Measurements from ENCODE around the gene ZNF20. TPM values are rescaled to one million over a fixed set of nuclear protein-coding genes. Genes with fewer than 3 reads are reported as not detected.

The ZNF20 gene
- total RNA-seq, 2 experiments from 2014 or later = 1.0 to 1.2 TPM

GRCh38 chr19:12113121-12113520, 27.0 kb downstream of the ZNF20 start:
- ATAC-seq (ENCODE audit: poor library complexity) (no peak), DNase-seq (no peak)
- Histone ChIP-seq H3K4me1 (ENCODE audit: insufficient read depth, low read length) (no peaks in the 10 kb centered on the region), H3K27me3 (ENCODE audit: control insufficient read depth in 1 of 2, insufficient read depth in 2 of 2, low read length in 2 of 2) (no peaks in the 10 kb centered on the region), H3K36me3 (ENCODE audit: insufficient read depth, low read length) (no peaks in the 10 kb centered on the region), H3K9me3 (ENCODE audit: control insufficient read depth in 1 of 2, insufficient read depth in 1 of 2, low read length in 2 of 2) (peaks cover 0 to 20% of the 10 kb centered on the region in 2 experiments), H3K27ac (ENCODE audit: low read depth in 1 of 2, low read length in 2 of 2) (no peak overlapping the region), H3K4me3 (ENCODE audit: low read length) (no peak overlapping the region)
- ChIA-PET CTCF (no interaction called here), POLR2A (no interaction called here)
- Mint-ChIP-seq H3K4me1 (ENCODE audit: low read depth) (no peaks in the 10 kb centered on the region), H3K9me3 (peaks cover 3% of the 10 kb centered on the region), H3K27ac (no peak overlapping the region), H3K4me3 (no peak overlapping the region), H3K27me3 (no peaks in the 10 kb centered on the region), H3K36me3 (ENCODE audit: low read depth) (peaks cover 13% of the 10 kb centered on the region)
- intact Hi-C loops (cut with DNase I, micrococcal nuclease) = no loop called here
- TF ChIP-seq CTCF (IDR thresholded peaks at IDR 0.05) = no peak

- Histone ChIP-seq H3K9me3 (ENCODE audit: control insufficient read depth in 1 of 2, insufficient read depth in 1 of 2, low read length in 2 of 2) (peaks cover 0 to 19% of the 10 kb centered on the region in 2 experiments), H3K27me3 (ENCODE audit: control insufficient read depth in 1 of 2, insufficient read depth in 2 of 2, low read length in 2 of 2) (no peaks in the 10 kb centered on the region), H3K36me3 (ENCODE audit: insufficient read depth, low read length) (no peaks in the 10 kb centered on the region), H3K27ac (ENCODE audit: low read depth in 1 of 2, low read length in 2 of 2) (no peak overlapping the region), H3K4me1 (ENCODE audit: insufficient read depth, low read length) (no peaks in the 10 kb centered on the region), H3K4me3 (ENCODE audit: low read length) (no peak overlapping the region)
- ATAC-seq (ENCODE audit: poor library complexity) = no peak
- Mint-ChIP-seq H3K4me1 (ENCODE audit: low read depth) (no peaks in the 10 kb centered on the region), H3K36me3 (ENCODE audit: low read depth) (peaks cover 13% of the 10 kb centered on the region), H3K27ac (no peak overlapping the region), H3K9me3 (peaks cover 3% of the 10 kb centered on the region), H3K27me3 (no peaks in the 10 kb centered on the region), H3K4me3 (no peak overlapping the region)
- POLR2A ChIA-PET = no interaction called here
- no peak for DNase-seq
- intact Hi-C loops (cut with DNase I, micrococcal nuclease) = no loop called here
- no peak for TF ChIP-seq CTCF (IDR thresholded peaks at IDR 0.05)
- CTCF ChIA-PET = no interaction called here
Observed at GRCh38 chr19:12112701-12113100, 27.4 kb downstream of the ZNF20 start.

- Histone ChIP-seq H3K36me3 (ENCODE audit: insufficient read depth, low read length) (no peaks in the 10 kb centered on the region), H3K4me3 (ENCODE audit: low read length) (no peak overlapping the region), H3K4me1 (ENCODE audit: insufficient read depth, low read length) (no peaks in the 10 kb centered on the region), H3K9me3 (ENCODE audit: control insufficient read depth in 1 of 2, insufficient read depth in 1 of 2, low read length in 2 of 2) (peaks cover 0 to 13% of the 10 kb centered on the region in 2 experiments), H3K27me3 (ENCODE audit: control insufficient read depth in 1 of 2, insufficient read depth in 2 of 2, low read length in 2 of 2) (no peaks in the 10 kb centered on the region), H3K27ac (ENCODE audit: low read depth in 1 of 2, low read length in 2 of 2) (no peak overlapping the region)
- no peak for TF ChIP-seq CTCF (IDR thresholded peaks at IDR 0.05)
- DNase-seq = no peak
- Mint-ChIP-seq H3K9me3 (peaks cover 3% of the 10 kb centered on the region), H3K27ac (no peak overlapping the region), H3K36me3 (ENCODE audit: low read depth) (peaks cover 13% of the 10 kb centered on the region), H3K27me3 (no peaks in the 10 kb centered on the region), H3K4me3 (no peak overlapping the region), H3K4me1 (ENCODE audit: low read depth) (no peaks in the 10 kb centered on the region)
- intact Hi-C loops (cut with DNase I, micrococcal nuclease) = no loop called here
- CTCF ChIA-PET = no interaction called here
- POLR2A ChIA-PET = no interaction called here
- no peak for ATAC-seq (ENCODE audit: poor library complexity)
Observed at GRCh38 chr19:12111943-12112637, 28.1 kb downstream of the ZNF20 start.

Measured in CD4-positive, alpha-beta T cell (primary cell).